LNCaP clone FGC (cell line): Measurements from ENCODE around the gene MYPN.

Experiments used
- DNase-seq: peaks from one replicate; pipeline ENCODE4 v3.0.0-alpha.2; 2011; ENCODE audit warnings: low read depth
- H3K4me3 ChIP-seq: 2 replicates; pipeline ENCODE4 v1.5.1; 2011; ENCODE audit warnings: mild to moderate bottlenecking, low read depth, low read length, control low read depth
- TF ChIP-seq, protein P1 (sequence below): IDR thresholded peaks from 2 replicates; pipeline ENCODE4 v1.5.1; 2012; ENCODE audit warnings: mild to moderate bottlenecking; ENCODE audit not compliant: control insufficient read depth, insufficient read depth; ENCODE audit errors: extremely low read depth

Gene MYPN, protein sequence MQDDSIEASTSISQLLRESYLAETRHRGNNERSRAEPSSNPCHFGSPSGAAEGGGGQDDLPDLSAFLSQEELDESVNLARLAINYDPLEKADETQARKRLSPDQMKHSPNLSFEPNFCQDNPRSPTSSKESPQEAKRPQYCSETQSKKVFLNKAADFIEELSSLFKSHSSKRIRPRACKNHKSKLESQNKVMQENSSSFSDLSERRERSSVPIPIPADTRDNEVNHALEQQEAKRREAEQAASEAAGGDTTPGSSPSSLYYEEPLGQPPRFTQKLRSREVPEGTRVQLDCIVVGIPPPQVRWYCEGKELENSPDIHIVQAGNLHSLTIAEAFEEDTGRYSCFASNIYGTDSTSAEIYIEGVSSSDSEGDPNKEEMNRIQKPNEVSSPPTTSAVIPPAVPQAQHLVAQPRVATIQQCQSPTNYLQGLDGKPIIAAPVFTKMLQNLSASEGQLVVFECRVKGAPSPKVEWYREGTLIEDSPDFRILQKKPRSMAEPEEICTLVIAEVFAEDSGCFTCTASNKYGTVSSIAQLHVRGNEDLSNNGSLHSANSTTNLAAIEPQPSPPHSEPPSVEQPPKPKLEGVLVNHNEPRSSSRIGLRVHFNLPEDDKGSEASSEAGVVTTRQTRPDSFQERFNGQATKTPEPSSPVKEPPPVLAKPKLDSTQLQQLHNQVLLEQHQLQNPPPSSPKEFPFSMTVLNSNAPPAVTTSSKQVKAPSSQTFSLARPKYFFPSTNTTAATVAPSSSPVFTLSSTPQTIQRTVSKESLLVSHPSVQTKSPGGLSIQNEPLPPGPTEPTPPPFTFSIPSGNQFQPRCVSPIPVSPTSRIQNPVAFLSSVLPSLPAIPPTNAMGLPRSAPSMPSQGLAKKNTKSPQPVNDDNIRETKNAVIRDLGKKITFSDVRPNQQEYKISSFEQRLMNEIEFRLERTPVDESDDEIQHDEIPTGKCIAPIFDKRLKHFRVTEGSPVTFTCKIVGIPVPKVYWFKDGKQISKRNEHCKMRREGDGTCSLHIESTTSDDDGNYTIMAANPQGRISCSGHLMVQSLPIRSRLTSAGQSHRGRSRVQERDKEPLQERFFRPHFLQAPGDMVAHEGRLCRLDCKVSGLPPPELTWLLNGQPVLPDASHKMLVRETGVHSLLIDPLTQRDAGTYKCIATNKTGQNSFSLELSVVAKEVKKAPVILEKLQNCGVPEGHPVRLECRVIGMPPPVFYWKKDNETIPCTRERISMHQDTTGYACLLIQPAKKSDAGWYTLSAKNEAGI (N-terminal part only)

DNA sequence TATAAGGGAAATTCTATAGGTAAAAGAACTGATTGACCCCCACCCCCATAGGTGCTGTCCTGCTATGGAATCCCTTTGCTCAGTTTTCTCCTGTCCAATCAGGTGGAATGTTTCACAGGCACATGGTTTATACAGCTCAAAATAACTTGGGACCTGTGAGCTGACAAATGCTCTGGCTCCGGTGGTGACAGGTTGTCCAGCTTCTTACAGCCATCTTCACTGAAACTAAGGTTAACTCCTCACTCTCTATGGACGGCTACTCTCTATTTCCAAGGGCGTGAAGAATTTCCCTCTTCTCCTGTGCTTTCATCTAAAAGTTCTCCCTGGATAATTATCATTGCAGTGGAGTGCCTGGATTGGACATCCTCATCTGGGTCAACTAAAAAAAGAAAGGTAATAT lies at the start of gene MYPN:
Gene MYPN (plus strand): TSS at position 158 of the 400 bp plus-strand sequence. CDS start 11,951 bp downstream, outside the sequence.
- no peak within 1 kb of the TSS for H3K4me3 ChIP-seq
- TF ChIP-seq, protein P1, sequence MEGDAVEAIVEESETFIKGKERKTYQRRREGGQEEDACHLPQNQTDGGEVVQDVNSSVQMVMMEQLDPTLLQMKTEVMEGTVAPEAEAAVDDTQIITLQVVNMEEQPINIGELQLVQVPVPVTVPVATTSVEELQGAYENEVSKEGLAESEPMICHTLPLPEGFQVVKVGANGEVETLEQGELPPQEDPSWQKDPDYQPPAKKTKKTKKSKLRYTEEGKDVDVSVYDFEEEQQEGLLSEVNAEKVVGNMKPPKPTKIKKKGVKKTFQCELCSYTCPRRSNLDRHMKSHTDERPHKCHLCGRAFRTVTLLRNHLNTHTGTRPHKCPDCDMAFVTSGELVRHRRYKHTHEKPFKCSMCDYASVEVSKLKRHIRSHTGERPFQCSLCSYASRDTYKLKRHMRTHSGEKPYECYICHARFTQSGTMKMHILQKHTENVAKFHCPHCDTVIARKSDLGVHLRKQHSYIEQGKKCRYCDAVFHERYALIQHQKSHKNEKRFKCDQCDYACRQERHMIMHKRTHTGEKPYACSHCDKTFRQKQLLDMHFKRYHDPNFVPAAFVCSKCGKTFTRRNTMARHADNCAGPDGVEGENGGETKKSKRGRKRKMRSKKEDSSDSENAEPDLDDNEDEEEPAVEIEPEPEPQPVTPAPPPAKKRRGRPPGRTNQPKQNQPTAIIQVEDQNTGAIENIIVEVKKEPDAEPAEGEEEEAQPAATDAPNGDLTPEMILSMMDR, result no peak
- no peak for DNase-seq

DNA sequence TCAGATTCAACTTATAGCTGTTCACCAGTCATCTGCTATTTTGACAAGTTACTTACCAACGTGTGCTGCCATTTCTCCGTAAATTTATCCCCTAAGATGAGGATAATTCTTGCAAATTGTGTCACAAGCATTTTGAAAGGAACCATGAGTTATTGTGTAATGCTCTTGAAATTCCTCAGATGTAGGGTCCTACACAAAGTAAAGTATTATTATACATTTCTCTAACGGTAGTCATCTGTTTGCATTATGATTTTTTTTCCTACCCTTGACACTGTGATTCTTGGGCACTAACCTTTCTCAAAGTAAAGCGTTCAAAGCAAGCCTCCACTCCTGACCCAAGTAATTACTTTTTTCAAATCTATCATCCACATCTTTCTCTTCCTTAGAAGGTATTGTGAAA lies 42.3 kb upstream of the MYPN start:
- no peak overlapping the region for H3K4me3 ChIP-seq
- no peak for DNase-seq
- TF ChIP-seq, protein P1, result no peak

DNA sequence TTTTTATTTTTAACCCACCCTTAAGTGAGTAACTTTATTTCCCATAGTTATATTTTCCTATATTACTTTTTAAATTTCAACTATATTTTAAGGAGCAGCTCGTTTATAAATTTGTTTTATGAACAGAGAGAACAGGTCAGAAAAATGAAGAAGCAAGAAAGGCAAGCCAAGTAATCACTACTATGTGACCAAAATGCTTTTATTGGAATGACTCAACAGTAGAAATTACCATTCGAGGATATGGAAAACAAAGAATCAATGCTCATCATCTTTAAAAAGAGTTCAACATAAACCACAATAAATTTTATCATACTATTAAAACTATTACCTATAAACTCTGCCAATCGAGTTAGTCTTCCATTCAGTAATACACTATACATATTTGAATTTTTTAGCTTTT lies 41.8 kb upstream of the MYPN start:
- DNase-seq, result no peak
- TF ChIP-seq, protein P1, result no peak
- no peak overlapping the region for H3K4me3 ChIP-seq

DNA sequence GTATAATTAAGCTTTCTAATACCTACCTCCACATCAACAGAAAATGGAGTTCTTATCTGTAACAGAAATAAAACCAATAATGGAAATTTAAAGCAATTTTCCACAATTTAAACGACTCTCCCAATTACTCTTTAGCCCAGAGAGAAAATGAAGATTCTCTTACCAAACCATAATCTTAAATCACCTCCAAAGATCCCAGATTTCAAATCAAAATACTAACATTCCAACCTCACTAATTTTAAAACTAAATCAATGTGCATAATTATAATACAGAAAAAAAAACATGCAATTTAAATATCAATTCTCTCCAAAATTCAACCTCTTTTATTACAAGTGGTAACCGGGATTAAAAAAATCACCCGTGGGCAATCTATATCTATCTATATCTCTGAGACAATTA lies 35.7 kb upstream of the MYPN start:
- TF ChIP-seq, protein P1, result no peak
- H3K4me3 ChIP-seq, result peak overlapping the region; percentile 91
- no peak for DNase-seq

DNA sequence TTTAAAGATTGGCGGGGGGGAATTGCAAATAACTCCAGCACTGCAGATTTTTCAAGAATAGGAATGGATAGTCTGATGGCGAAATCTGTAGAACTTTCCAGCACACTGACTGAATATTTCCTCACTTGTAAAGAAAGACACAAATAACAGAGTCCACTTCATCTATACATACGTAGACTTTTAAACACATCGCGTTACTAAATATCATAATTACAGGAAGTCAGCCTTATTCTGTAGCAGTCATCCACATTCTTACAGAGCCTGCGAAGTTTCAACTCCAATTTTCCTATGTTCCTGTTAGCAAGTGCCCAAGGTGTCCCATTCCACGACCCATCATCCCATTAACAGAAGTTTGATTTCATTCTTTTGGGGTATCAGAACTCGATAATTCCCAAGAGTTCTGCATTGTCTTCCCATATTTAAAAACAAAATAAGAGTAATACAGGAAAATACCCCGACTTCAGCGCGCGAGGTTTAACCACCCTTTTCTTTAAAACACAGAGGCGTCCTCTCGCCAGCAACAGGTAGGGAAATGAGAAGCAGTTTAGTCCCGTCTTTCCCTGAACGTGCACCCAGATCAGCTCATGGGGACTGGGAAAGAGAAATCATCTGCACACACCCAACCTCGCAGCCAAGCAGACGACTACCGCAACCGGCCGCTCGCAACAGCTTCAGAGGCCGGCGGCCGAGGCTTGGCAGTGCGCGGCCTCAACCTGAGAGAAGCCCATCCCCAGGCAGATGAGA lies 35.1 kb upstream of the MYPN start:
- DNase-seq, result no peak
- peak overlapping the region; percentile 91 for H3K4me3 ChIP-seq
- TF ChIP-seq, protein P1, result no peak
